ENCODE measurements around the gene ARL14. TPM values are rescaled to one million over a fixed set of nuclear protein-coding genes. Genes with fewer than 3 reads are reported as not detected.

The ARL14 gene
- total RNA-seq, 2 experiments from 2014 or later: not detected

DNA sequence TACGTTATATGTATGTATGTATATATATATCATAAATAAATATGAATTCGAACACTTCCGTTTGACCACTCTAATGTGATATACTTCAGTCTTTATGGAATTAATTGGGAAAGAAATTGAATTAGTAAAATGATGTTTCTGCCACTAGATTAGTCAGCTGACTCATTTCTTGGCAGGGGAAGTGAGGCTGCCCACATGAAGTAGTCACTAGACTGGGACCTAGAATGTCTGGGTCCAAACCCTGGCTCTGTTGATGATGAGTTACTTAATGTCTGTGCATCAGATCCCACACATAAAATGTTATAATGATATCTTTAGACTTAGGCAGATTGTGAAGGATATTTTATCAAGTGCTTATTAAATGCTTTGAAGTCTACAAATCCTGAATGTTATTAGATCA lies 27.4 kb upstream of the ARL14 start:
- ChIA-PET POLR2A (no interaction called here), CTCF (interaction anchor here (0.6 kb wide), 1 partner anchor 1050 kb away, joined by 3 read pairs; no protein-coding TSS in a partner anchor)
- no peak overlapping the region for H3K4me3 Mint-ChIP-seq

DNA sequence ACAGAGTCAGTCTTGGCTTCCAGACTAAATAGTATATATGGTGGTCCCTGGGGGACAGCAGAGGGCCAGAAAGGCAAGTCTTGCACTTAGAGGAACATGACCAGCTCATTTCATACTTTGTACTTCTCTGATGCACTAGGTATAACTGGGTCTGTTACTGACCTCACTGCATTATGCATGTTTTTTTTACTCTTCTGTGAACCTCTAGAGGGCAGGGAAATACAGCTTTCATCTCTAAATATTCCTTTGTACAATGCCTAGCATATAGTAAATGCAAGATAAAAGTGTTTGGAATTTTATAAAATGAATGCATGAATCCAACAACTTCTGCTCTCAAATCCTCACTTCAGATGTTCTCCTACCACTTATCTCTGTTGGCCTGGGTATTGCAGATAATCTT lies 23.4 kb upstream of the ARL14 start:
- TF ChIP-seq, protein P1, sequence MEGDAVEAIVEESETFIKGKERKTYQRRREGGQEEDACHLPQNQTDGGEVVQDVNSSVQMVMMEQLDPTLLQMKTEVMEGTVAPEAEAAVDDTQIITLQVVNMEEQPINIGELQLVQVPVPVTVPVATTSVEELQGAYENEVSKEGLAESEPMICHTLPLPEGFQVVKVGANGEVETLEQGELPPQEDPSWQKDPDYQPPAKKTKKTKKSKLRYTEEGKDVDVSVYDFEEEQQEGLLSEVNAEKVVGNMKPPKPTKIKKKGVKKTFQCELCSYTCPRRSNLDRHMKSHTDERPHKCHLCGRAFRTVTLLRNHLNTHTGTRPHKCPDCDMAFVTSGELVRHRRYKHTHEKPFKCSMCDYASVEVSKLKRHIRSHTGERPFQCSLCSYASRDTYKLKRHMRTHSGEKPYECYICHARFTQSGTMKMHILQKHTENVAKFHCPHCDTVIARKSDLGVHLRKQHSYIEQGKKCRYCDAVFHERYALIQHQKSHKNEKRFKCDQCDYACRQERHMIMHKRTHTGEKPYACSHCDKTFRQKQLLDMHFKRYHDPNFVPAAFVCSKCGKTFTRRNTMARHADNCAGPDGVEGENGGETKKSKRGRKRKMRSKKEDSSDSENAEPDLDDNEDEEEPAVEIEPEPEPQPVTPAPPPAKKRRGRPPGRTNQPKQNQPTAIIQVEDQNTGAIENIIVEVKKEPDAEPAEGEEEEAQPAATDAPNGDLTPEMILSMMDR (IDR thresholded peaks at IDR 0.05): no peak
- no peak for ATAC-seq
- Mint-ChIP-seq H3K4me3 (no peak overlapping the region), H3K9me3 (no peaks in the 10 kb centered on the region), H3K36me3 (ENCODE audit: low read depth) (no peaks in the 10 kb centered on the region), H3K27ac (no peak overlapping the region), H3K4me1 (ENCODE audit: low read depth) (no peaks in the 10 kb centered on the region), H3K27me3 (no peaks in the 10 kb centered on the region)
- DNase-seq: no peak
- intact Hi-C loops (cut with micrococcal nuclease): no loop called here
- ChIA-PET CTCF (no interaction called here), POLR2A (no interaction called here)

More for the DNA sequence above, 27.4 kb upstream of the ARL14 start:
- H3K27me3 Mint-ChIP-seq: no peaks in the 10 kb centered on the region
- H3K9me3 Mint-ChIP-seq: no peaks in the 10 kb centered on the region
- H3K36me3 Mint-ChIP-seq (ENCODE audit: low read depth): no peaks in the 10 kb centered on the region
- no peak overlapping the region for H3K27ac Mint-ChIP-seq
- no peaks in the 10 kb centered on the region for H3K4me1 Mint-ChIP-seq (ENCODE audit: low read depth)
- intact Hi-C loops (cut with micrococcal nuclease): no loop called here
- ATAC-seq: no peak
- no peak for DNase-seq
- TF ChIP-seq, protein P1 (IDR thresholded peaks at IDR 0.05): no peak

DNA sequence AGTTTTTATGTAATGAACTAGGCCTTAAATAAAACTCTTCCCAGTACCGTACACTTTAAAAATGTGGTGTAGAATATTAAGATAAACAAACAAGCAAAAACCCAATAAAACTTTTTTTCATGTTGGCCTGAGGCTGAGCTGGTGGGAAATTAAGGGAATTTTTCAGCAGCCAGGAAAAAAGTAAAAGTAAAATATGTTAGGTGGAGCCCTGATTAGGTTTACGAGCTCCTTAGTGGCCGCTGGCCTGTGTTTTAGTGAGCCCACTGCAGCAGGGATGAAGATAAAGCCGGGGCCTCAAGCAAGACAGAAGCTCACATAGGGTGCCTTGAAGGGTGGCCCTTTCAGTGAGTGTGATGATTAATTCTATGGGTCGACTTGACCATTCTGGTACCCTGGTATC lies 16.1 kb upstream of the ARL14 start:
- TF ChIP-seq, protein P1 (IDR thresholded peaks at IDR 0.05): no peak
- ChIA-PET CTCF (interaction anchor here (0.9 kb wide), 1 partner anchor 9 kb away, joined by 3 read pairs; no protein-coding TSS in a partner anchor), POLR2A (no interaction called here)
- ATAC-seq (no peak), DNase-seq (no peak)
- intact Hi-C loops (cut with micrococcal nuclease): no loop called here
- no peak overlapping the region for H3K4me3 Mint-ChIP-seq
- H3K9me3 Mint-ChIP-seq: no peaks in the 10 kb centered on the region
- no peaks in the 10 kb centered on the region for H3K27me3 Mint-ChIP-seq
- H3K4me1 Mint-ChIP-seq (ENCODE audit: low read depth): peaks cover 5% of the 10 kb centered on the region
- no peak overlapping the region for H3K27ac Mint-ChIP-seq
- no peaks in the 10 kb centered on the region for H3K36me3 Mint-ChIP-seq (ENCODE audit: low read depth)

DNA sequence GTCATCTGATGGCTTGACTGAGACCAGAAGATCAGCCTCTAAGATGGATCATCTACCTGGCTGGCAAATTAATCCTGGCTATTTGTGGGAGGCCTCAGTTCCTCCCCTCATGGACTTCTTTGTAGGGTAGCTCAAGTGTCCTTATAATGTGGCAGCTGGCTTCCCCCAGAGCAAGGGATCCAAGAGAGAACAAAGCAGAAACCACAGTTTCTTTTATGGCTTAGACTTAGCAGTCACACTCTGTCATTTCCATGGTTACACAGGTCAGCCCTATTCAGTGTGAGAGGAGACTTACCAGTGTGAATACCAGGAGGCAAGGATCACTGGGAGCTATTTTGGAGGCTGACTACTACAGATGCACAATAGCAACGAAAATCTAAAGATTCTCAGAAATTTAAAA lies 15.3 kb upstream of the ARL14 start:
- no peak overlapping the region for H3K4me3 Mint-ChIP-seq
- CTCF ChIA-PET: no interaction called here
- H3K27ac Mint-ChIP-seq: no peak overlapping the region
- intact Hi-C loops (cut with micrococcal nuclease): no loop called here
- no peaks in the 10 kb centered on the region for H3K27me3 Mint-ChIP-seq
- no peak for ATAC-seq
- TF ChIP-seq, protein P1 (IDR thresholded peaks at IDR 0.05): no peak
- H3K9me3 Mint-ChIP-seq: no peaks in the 10 kb centered on the region
- H3K4me1 Mint-ChIP-seq (ENCODE audit: low read depth): peaks cover 7% of the 10 kb centered on the region
- POLR2A ChIA-PET: no interaction called here
- no peaks in the 10 kb centered on the region for H3K36me3 Mint-ChIP-seq (ENCODE audit: low read depth)
- DNase-seq: no peak

DNA sequence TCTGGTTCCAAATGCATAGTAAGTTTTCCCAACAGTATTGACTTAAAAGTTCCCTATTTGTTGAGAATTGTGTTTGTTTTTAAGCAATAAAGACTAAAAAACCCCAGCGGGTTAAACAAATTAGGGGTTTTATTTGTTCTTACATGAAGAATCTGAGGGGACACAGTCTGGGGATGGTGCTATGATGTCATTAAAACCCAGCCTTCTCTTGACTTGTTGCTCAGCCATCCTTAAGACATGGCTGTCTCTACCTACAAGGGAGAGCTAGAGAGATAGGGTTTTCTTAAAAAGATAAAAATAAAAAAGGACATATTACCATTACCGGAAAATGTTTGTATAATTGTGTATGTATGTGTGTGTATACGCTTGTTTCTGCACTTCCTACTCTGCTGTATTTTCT lies 11.7 kb upstream of the ARL14 start:
- Mint-ChIP-seq H3K27ac (no peak overlapping the region), H3K9me3 (no peaks in the 10 kb centered on the region), H3K27me3 (peaks cover 3% of the 10 kb centered on the region), H3K36me3 (ENCODE audit: low read depth) (no peaks in the 10 kb centered on the region), H3K4me1 (ENCODE audit: low read depth) (peaks cover 7% of the 10 kb centered on the region), H3K4me3 (no peak overlapping the region)
- CTCF ChIA-PET: interaction anchor here (1.0 kb wide), 1 partner anchor 276 kb away, joined by 3 read pairs; no protein-coding TSS in a partner anchor
- POLR2A ChIA-PET: no interaction called here
- TF ChIP-seq, protein P1 (IDR thresholded peaks at IDR 0.05): no peak
- intact Hi-C loops (cut with micrococcal nuclease): no loop called here
- ATAC-seq (no peak), DNase-seq (no peak)
